ENCODE measurements around the gene BMPER.
A peak's percentile ranks its signal among the peaks of the same experiment; 100 is the strongest.

The BMPER gene

DNA sequence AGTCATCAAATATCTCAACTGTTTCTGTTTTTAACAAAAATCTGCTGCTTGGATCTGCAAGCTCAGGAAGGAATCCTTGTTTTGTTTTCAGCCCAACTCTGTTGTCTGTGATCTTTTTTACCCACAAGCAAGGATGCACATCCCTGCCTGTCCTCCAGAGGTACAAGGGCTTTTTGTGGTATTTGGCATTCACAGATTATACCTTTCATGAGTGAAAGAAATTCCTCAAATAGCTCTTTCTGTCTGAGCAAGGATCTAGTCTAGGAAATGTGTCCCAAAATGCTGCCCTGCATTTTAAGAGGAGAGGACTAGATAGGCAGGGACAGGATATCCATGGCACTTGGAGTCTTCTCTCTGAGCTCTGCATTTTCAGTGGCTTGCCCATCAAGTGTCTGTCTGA is 151.8 kb downstream of the BMPER start:
- TF ChIP-seq, protein P1, sequence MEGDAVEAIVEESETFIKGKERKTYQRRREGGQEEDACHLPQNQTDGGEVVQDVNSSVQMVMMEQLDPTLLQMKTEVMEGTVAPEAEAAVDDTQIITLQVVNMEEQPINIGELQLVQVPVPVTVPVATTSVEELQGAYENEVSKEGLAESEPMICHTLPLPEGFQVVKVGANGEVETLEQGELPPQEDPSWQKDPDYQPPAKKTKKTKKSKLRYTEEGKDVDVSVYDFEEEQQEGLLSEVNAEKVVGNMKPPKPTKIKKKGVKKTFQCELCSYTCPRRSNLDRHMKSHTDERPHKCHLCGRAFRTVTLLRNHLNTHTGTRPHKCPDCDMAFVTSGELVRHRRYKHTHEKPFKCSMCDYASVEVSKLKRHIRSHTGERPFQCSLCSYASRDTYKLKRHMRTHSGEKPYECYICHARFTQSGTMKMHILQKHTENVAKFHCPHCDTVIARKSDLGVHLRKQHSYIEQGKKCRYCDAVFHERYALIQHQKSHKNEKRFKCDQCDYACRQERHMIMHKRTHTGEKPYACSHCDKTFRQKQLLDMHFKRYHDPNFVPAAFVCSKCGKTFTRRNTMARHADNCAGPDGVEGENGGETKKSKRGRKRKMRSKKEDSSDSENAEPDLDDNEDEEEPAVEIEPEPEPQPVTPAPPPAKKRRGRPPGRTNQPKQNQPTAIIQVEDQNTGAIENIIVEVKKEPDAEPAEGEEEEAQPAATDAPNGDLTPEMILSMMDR (IDR thresholded peaks at IDR 0.05; ENCODE audit: insufficient read depth, low read depth, low read length, missing control alignments): no peak
- no peak overlapping the region for H3K4me3 ChIP-seq (ENCODE audit: low read length)

DNA sequence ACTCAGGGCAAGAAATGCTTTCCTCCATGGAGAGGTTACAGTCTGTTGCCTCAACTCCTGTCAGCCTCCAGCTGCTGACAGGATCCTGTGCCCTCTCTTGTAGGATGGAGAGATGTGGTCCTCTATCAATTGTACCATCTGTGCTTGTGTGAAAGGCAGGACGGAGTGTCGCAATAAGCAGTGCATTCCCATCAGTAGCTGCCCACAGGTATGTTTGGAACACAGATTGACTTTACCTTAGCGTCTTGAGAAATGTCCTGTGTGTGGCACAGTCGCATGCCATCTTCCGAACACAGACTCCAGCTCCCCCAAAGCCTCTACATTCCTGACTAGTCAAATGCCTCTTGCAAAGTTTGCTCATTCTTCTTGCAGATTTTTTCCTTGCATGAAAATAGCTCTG is 152.6 kb downstream of the BMPER start:
- peak; percentile 24 for DNase-seq (ENCODE audit: low read depth)
- H3K4me3 ChIP-seq (ENCODE audit: low read length): no peak overlapping the region
- TF ChIP-seq, protein P1 (IDR thresholded peaks at IDR 0.05; ENCODE audit: insufficient read depth, low read depth, low read length, missing control alignments): no peak

More for the DNA sequence above, 151.8 kb downstream of the BMPER start:
- no peak for DNase-seq (ENCODE audit: low read depth)

- TF ChIP-seq, protein P1 (IDR thresholded peaks at IDR 0.05; ENCODE audit: insufficient read depth, low read depth, low read length, missing control alignments): no peak
- no peak for DNase-seq (ENCODE audit: low read depth)
- H3K4me3 ChIP-seq (ENCODE audit: low read length): no peak overlapping the region
Observed at GRCh38 chr7:34058801-34059135, 153.4 kb downstream of the BMPER start.

GRCh38 chr7:34059136-34059828 is 153.9 kb downstream of the BMPER start:
- TF ChIP-seq, protein P1 (IDR thresholded peaks at IDR 0.05; ENCODE audit: insufficient read depth, low read depth, low read length, missing control alignments): no peak
- H3K4me3 ChIP-seq (ENCODE audit: low read length): no peak overlapping the region
- DNase-seq (ENCODE audit: low read depth): peak; percentile 33

DNA sequence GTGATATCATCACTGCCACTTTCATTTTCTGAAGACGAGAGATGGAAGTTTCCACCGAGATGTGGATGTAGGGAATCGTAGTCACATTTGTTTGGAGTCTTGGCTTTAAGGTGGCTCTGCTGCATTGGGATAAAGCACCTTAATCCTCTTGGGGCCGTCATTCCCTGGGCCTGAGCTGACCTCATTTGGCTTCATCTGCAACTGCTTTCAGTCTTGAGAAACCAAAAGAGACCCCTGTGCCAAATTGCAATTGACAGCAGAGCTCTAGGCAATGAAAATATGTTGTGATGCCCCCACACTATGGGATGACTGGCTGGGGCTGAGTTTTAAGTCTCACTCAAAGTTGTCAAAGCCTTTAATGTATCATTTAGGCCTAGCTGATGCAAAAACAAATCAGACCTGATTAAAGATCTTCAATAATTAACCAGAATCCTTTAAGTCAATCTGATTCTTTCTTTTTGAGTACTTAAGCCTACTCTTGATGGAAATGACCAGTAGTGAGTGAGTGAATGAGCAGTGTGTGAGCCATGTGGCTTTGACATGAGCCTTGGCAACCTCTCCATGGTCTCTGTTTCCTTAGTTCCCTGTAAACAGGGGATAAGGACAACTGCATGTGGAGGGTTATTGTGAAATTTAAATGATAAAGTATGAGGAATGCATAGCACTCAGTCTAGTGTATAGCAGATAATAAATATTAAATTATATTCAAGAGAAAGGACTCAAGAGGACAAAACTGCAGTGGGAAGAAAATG is 155.0 kb downstream of the BMPER start:
- TF ChIP-seq, protein P1 (IDR thresholded peaks at IDR 0.05; ENCODE audit: insufficient read depth, low read depth, low read length, missing control alignments): no peak
- peak; percentile 27 for DNase-seq (ENCODE audit: low read depth)
- H3K4me3 ChIP-seq (ENCODE audit: low read length): no peak overlapping the region

DNA sequence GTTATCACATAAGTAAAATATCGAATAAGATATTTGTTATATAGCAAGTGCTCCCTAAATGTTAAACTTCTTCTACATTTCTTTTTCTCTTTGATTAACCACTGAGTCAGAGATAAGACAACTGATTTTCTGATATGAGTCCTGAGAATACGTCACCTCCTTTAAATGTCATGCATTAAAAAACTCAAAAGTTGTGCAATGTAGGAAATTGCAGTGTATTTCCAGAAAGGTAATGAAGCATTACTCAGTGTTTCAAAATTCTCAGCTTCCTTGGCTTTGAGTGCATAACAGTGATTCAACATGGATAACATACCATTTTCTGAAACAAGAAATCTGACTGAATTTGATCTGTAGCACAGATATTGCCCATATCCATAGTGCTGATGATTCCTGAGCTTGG is 155.8 kb downstream of the BMPER start:
- H3K4me3 ChIP-seq (ENCODE audit: low read length): no peak overlapping the region
- DNase-seq (ENCODE audit: low read depth): peak; percentile 90
- TF ChIP-seq, protein P1 (IDR thresholded peaks at IDR 0.05; ENCODE audit: insufficient read depth, low read depth, low read length, missing control alignments): no peak
